ENCODE data around the gene PAPPA. TPM values are rescaled to one million over a fixed set of nuclear protein-coding genes. Genes with fewer than 3 reads are reported as not detected.

The PAPPA gene
- total RNA-seq, 2 donors from 2014 or later: 7.4 to 17.4 TPM

- ATAC-seq (ENCODE audit: insufficient number of reproducible peaks, low FRiP score, low read depth) (no peak), DNase-seq (ENCODE audit: low spot score) (no peak)
- H3K9me3 ChIP-seq: no peaks in the 10 kb centered on the region
- no peaks in the 10 kb centered on the region for H3K36me3 ChIP-seq
- no peaks in the 10 kb centered on the region for H3K27me3 ChIP-seq (replicated peaks; ENCODE audit: insufficient read depth)
- TF ChIP-seq, protein P1, sequence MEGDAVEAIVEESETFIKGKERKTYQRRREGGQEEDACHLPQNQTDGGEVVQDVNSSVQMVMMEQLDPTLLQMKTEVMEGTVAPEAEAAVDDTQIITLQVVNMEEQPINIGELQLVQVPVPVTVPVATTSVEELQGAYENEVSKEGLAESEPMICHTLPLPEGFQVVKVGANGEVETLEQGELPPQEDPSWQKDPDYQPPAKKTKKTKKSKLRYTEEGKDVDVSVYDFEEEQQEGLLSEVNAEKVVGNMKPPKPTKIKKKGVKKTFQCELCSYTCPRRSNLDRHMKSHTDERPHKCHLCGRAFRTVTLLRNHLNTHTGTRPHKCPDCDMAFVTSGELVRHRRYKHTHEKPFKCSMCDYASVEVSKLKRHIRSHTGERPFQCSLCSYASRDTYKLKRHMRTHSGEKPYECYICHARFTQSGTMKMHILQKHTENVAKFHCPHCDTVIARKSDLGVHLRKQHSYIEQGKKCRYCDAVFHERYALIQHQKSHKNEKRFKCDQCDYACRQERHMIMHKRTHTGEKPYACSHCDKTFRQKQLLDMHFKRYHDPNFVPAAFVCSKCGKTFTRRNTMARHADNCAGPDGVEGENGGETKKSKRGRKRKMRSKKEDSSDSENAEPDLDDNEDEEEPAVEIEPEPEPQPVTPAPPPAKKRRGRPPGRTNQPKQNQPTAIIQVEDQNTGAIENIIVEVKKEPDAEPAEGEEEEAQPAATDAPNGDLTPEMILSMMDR (IDR thresholded peaks at IDR 0.05): no peak
- no peak overlapping the region for H3K27ac ChIP-seq
- no peaks in the 10 kb centered on the region for H3K4me1 ChIP-seq (ENCODE audit: control insufficient read depth in 1 of 2, low read depth in 2 of 2)
- H3K4me3 ChIP-seq: no peak overlapping the region
Measured at GRCh38 chr9:116145036-116145435, 8.6 kb upstream of the PAPPA start.

- DNase-seq (ENCODE audit: low spot score) (no peak), ATAC-seq (ENCODE audit: insufficient number of reproducible peaks, low FRiP score, low read depth) (no peak)
- H3K9me3 ChIP-seq: no peaks in the 10 kb centered on the region
- no peaks in the 10 kb centered on the region for H3K27me3 ChIP-seq (replicated peaks; ENCODE audit: insufficient read depth)
- TF ChIP-seq, protein P1 (IDR thresholded peaks at IDR 0.05): no peak
- H3K27ac ChIP-seq: no peak overlapping the region
- H3K4me3 ChIP-seq: no peak overlapping the region
- H3K36me3 ChIP-seq: no peaks in the 10 kb centered on the region
- H3K4me1 ChIP-seq (ENCODE audit: control insufficient read depth in 1 of 2, low read depth in 2 of 2): peaks cover 0 to 11% of the 10 kb centered on the region in 2 donors
Measured at GRCh38 chr9:116147821-116148220, 5.8 kb upstream of the PAPPA start.

- TF ChIP-seq, protein P1 (IDR thresholded peaks at IDR 0.05): peak; percentile 45
- Histone ChIP-seq H3K4me1 (ENCODE audit: control insufficient read depth in 1 of 2, low read depth in 2 of 2) (peaks cover 0 to 16% of the 10 kb centered on the region in 2 donors), H3K27me3 (replicated peaks; ENCODE audit: insufficient read depth) (no peaks in the 10 kb centered on the region), H3K4me3 (no peak overlapping the region), H3K36me3 (no peaks in the 10 kb centered on the region), H3K27ac (no peak overlapping the region), H3K9me3 (no peaks in the 10 kb centered on the region)
- ATAC-seq (ENCODE audit: insufficient number of reproducible peaks, low FRiP score, low read depth) (no peak), DNase-seq (ENCODE audit: low spot score) (no peak)
Measured at GRCh38 chr9:116149844-116150243, 3.7 kb upstream of the PAPPA start.

GRCh38 chr9:116151199-116151598 lies 2.4 kb upstream of the PAPPA start:
- Histone ChIP-seq H3K4me1 (ENCODE audit: control insufficient read depth in 1 of 2, low read depth in 2 of 2) (peaks cover 0 to 16% of the 10 kb centered on the region in 2 donors), H3K36me3 (no peaks in the 10 kb centered on the region), H3K27ac (peak overlapping the region in 1 of 2 donors; percentile 54), H3K4me3 (no peak overlapping the region), H3K27me3 (replicated peaks; ENCODE audit: insufficient read depth) (no peaks in the 10 kb centered on the region), H3K9me3 (no peaks in the 10 kb centered on the region)
- TF ChIP-seq, protein P1 (IDR thresholded peaks at IDR 0.05): no peak
- DNase-seq (ENCODE audit: low spot score) (no peak), ATAC-seq (ENCODE audit: insufficient number of reproducible peaks, low FRiP score, low read depth) (no peak)

DNA sequence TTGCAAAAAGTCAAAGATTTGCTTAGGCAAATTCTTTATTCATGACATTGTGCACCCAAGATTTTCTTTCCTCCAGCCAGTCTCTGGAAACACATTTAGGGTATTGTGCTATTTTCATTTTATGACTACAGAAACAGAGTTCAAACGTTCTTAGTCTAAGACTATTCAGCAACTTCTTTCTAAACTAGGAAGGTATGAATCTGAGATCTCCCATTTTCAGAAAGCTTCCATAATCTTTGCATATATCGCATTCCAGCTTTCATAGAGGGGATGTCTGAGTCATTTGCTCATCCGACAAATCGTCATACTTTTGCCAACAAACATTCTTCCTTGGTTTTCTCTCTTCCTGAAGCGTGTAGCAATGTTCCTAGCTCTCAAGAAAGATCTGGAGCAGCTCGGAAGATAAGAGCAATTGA lies 1.6 kb upstream of the PAPPA start:
- TF ChIP-seq, protein P1 (IDR thresholded peaks at IDR 0.05): no peak
- DNase-seq (ENCODE audit: low spot score): no peak
- Histone ChIP-seq H3K36me3 (no peaks in the 10 kb centered on the region), H3K27ac (peak overlapping the region; percentile 54 to 60), H3K27me3 (replicated peaks; ENCODE audit: insufficient read depth) (no peaks in the 10 kb centered on the region), H3K4me1 (ENCODE audit: control insufficient read depth in 1 of 2, low read depth in 2 of 2) (peaks cover 0 to 23% of the 10 kb centered on the region in 2 donors), H3K4me3 (no peak overlapping the region), H3K9me3 (no peaks in the 10 kb centered on the region)
- no peak for ATAC-seq (ENCODE audit: insufficient number of reproducible peaks, low FRiP score, low read depth)

Measured in thoracic aorta (tissue), 2 donors.